Measurements from ENCODE around the gene ATP6V1G3.

The ATP6V1G3 gene

DNA sequence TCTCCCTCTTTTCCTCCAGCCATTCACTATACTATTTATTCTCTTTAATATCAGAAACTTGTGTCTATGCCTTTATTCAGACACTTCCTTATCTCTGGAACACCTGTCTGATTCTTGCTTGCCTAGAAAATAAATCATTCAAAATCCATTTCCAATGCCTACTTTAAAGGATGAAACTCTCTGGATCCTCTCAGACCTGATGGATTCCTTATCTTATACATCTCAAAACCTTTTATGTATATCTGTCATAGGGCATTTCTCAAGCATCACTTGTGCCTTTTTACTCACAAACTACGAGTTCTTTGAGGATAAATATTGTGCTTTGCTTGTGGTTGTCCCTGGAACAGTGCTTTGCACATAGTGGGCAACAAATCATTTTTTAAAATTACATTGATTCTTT, 3.8 kb upstream of the ATP6V1G3 start:
- Histone ChIP-seq H3K4me2 (no peak overlapping the region), H3K4me1 (no peaks in the 10 kb centered on the region), H3K9ac (no peak overlapping the region), H3K9me3 (no peaks in the 10 kb centered on the region), H4K20me1 (no peaks in the 10 kb centered on the region), H3K36me3 (no peaks in the 10 kb centered on the region), H3K27me3 (no peaks in the 10 kb centered on the region), H3K4me3 (no peak overlapping the region), H3K27ac (no peak overlapping the region)
- no peak for TF ChIP-seq Cebpa-rat (IDR thresholded peaks at IDR 0.05)

GRCh38 chr1:198543670-198544260, 3.3 kb upstream of the ATP6V1G3 start:
- no peaks in the 10 kb centered on the region for H3K36me3 ChIP-seq
- no peak overlapping the region for H3K27ac ChIP-seq
- no peaks in the 10 kb centered on the region for H4K20me1 ChIP-seq
- no peak for TF ChIP-seq Cebpa-rat (IDR thresholded peaks at IDR 0.05)
- H3K4me1 ChIP-seq = no peaks in the 10 kb centered on the region
- no peak overlapping the region for H3K9ac ChIP-seq
- no peak overlapping the region for H3K4me2 ChIP-seq
- H3K4me3 ChIP-seq = no peak overlapping the region
- no peaks in the 10 kb centered on the region for H3K27me3 ChIP-seq
- no peaks in the 10 kb centered on the region for H3K9me3 ChIP-seq

- H3K36me3 ChIP-seq = no peaks in the 10 kb centered on the region
- no peak for TF ChIP-seq Cebpa-rat (IDR thresholded peaks at IDR 0.05)
- no peak overlapping the region for H3K4me3 ChIP-seq
- H3K27ac ChIP-seq = no peak overlapping the region
- no peaks in the 10 kb centered on the region for H3K4me1 ChIP-seq
- no peak overlapping the region for H3K9ac ChIP-seq
- no peaks in the 10 kb centered on the region for H3K27me3 ChIP-seq
- H4K20me1 ChIP-seq = no peaks in the 10 kb centered on the region
- H3K9me3 ChIP-seq = no peaks in the 10 kb centered on the region
- H3K4me2 ChIP-seq = no peak overlapping the region
Measured at GRCh38 chr1:198542632-198543031, 2.2 kb upstream of the ATP6V1G3 start.

- Histone ChIP-seq H4K20me1 (no peaks in the 10 kb centered on the region), H3K27me3 (no peaks in the 10 kb centered on the region), H3K27ac (no peak overlapping the region), H3K4me2 (no peak overlapping the region), H3K4me1 (no peaks in the 10 kb centered on the region), H3K4me3 (no peak overlapping the region), H3K9me3 (no peaks in the 10 kb centered on the region), H3K36me3 (no peaks in the 10 kb centered on the region), H3K9ac (no peak overlapping the region)
- no peak; the same call in 1 of the 2 replicates for TF ChIP-seq Cebpa-rat (IDR thresholded peaks at IDR 0.05)
Measured at GRCh38 chr1:198541737-198542136, 1.3 kb upstream of the ATP6V1G3 start.

DNA sequence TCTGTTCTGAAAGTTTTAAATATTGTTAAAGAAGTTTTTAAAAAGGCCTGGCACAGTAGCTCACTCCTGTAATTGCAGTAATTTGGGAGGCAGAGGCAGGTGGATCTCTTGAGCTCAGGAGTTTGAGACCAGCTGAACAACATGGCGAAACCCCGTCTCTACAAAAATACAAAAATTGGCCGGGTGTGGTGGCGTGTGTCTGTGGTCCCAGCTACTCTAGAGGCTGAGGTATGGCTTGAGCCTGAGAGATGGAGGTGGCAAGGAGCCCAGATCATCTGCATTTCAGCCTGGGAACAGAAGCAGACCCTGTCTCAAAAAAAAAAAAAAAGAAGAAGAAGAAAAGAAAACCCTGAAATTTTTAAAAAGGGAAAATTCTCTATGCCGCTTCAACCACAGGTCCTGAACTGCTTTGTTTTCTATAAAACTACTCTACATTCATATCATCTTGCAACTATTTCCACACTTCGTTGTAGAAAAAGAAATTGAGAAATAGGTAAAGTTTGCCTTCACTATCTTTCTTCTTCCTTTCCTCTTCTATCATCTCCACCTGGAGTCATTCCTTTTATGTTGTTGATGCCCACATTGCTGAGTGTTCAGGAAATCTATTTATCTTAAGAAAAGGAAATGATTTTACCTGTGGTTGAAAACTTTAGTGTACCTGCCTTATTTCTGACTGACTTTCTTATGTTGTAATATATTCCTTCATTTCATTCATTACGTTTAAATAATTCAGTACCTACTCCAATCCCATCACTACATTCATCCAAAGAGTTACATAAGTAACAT, 1.7 kb downstream of the ATP6V1G3 start:
- no peaks in the 10 kb centered on the region for H4K20me1 ChIP-seq
- H3K27ac ChIP-seq = no peak overlapping the region
- no peak for TF ChIP-seq Cebpa-rat (IDR thresholded peaks at IDR 0.05)
- H3K36me3 ChIP-seq = no peaks in the 10 kb centered on the region
- peaks cover 5% of the 10 kb centered on the region; the same call in 1 of the 2 replicates for H3K4me1 ChIP-seq
- H3K9me3 ChIP-seq = no peaks in the 10 kb centered on the region
- H3K27me3 ChIP-seq = no peaks in the 10 kb centered on the region
- no peak overlapping the region for H3K4me3 ChIP-seq
- H3K4me2 ChIP-seq = no peak overlapping the region
- H3K9ac ChIP-seq = no peak overlapping the region

DNA sequence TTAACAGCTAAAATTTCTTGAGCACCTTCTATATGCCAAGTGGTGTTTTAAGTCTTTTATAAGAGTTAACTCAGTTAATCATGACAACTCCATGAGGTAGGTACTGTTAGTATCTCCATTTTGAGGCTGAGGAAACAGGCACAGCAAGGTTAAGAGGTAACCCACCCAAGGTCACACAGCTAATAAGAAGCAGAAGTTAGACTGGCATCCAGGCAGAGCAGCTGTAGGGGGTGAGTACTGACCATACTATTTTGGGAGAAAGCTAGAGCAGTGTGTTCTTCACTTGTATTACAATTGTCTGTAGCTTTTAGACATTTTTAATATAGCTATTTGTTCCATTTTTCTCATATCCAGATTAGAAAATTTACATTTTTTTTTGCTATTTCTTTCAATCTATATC, 4.8 kb downstream of the ATP6V1G3 start:
- H4K20me1 ChIP-seq = no peaks in the 10 kb centered on the region
- no peak overlapping the region for H3K4me3 ChIP-seq
- H3K9ac ChIP-seq = no peak overlapping the region

DNA sequence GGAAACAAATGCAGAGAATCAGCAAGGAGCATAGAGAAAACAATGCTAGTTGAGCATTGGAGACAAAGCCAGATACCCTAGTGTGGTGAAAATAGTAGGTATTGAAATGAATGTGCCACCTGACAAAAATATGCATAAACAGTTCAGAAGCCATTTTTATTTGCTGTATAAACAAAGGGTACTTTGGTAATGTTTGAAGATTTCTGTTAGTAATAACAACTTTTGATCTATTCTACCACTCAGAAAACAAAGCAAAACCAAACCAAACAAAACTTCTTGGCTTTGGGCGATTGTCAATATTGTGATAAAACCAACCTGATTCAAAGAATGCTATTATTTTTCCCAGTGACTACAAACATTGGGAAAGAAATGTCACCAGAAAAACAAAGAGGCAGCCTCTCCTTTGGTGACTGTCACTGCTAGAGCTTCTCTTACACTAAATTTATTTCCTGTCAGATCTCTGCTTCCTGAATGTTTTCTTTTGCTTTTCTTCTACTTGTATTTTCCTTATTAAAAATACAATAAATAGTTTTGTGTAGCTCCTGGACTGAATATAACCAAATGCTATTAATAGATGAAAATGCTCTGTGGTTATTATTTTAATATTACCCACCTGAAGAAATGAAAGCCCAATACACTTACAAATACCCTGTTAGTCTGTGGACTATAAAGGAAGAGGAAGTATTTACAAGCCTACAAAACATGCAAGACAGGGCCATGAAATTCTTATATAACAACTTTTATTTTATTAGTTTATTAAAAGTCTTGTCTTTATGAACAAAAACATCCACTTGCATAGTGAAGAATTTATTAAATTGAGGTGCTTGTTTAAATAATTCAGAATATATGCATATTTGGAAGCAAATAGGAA, 5.7 kb downstream of the ATP6V1G3 start:
- Histone ChIP-seq H3K4me1 (peaks cover 5% of the 10 kb centered on the region; the same call in 1 of the 2 replicates), H3K4me2 (no peak overlapping the region)

More for the DNA sequence above, 4.8 kb downstream of the ATP6V1G3 start:
- H3K27ac ChIP-seq = no peak overlapping the region
- H3K4me2 ChIP-seq = no peak overlapping the region
- H3K27me3 ChIP-seq = no peaks in the 10 kb centered on the region
- no peaks in the 10 kb centered on the region for H3K9me3 ChIP-seq
- H3K36me3 ChIP-seq = no peaks in the 10 kb centered on the region
- TF ChIP-seq Cebpa-rat (IDR thresholded peaks at IDR 0.05) = no peak
- peaks cover 5% of the 10 kb centered on the region; the same call in 1 of the 2 replicates for H3K4me1 ChIP-seq

DNA sequence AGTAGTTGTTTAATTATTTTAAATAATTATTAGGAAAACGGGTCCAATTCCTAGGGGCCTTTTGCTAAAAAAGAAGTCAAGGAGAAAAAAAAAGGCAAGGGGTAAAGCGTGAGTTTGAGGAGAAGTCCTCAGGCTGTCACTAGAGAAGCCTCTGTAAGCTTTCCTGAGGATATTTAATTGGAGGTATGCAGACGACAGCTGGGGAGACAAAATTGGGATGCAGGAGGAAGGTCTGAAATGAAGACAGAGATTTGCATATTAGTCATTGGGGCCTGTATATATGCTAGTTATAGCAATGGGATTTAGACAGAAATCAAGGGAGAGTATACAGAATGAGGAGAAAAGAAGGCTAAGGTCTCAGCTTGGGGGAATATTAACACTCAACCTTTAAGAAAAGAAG, 8.6 kb downstream of the ATP6V1G3 start:
- TF ChIP-seq Cebpa-rat (IDR thresholded peaks at IDR 0.05) = no peak
- Histone ChIP-seq H3K36me3 (no peaks in the 10 kb centered on the region), H3K9ac (no peak overlapping the region), H3K4me2 (no peak overlapping the region), H3K27ac (no peak overlapping the region), H4K20me1 (no peaks in the 10 kb centered on the region), H3K4me3 (no peak overlapping the region), H3K4me1 (peaks cover 5% of the 10 kb centered on the region; the same call in 1 of the 2 replicates), H3K27me3 (no peaks in the 10 kb centered on the region), H3K9me3 (no peaks in the 10 kb centered on the region)

More for the DNA sequence above, 5.7 kb downstream of the ATP6V1G3 start:
- Histone ChIP-seq H3K27ac (no peak overlapping the region), H3K36me3 (no peaks in the 10 kb centered on the region), H3K9me3 (no peaks in the 10 kb centered on the region), H3K9ac (no peak overlapping the region), H4K20me1 (no peaks in the 10 kb centered on the region), H3K27me3 (no peaks in the 10 kb centered on the region), H3K4me3 (no peak overlapping the region)
- no peak for TF ChIP-seq Cebpa-rat (IDR thresholded peaks at IDR 0.05)

GRCh38 chr1:198530953-198531352, 9.5 kb downstream of the ATP6V1G3 start:
- Histone ChIP-seq H3K4me3 (no peak overlapping the region), H3K4me1 (peaks cover 5% of the 10 kb centered on the region; the same call in 1 of the 2 replicates), H3K9ac (no peak overlapping the region), H3K27ac (no peak overlapping the region), H3K36me3 (no peaks in the 10 kb centered on the region), H3K27me3 (no peaks in the 10 kb centered on the region), H3K9me3 (no peaks in the 10 kb centered on the region), H3K4me2 (no peak overlapping the region), H4K20me1 (no peaks in the 10 kb centered on the region)
- no peak for TF ChIP-seq Cebpa-rat (IDR thresholded peaks at IDR 0.05)
